CD4-positive, CD25-positive, alpha-beta regulatory T cell (primary cell): ENCODE measurements around the gene SLC30A10. TPM values are rescaled to one million over a fixed set of nuclear protein-coding genes. Genes with fewer than 3 reads are reported as not detected.
"Not testable (repeated sequence)": the region's sequence is repeated elsewhere in the genome, so short reads cannot be mapped to it uniquely, and the experiment has no call there.

Source experiments
- ATAC-seq, 2 donors: fragments of 150-1000 bp; cut with Tn5 transposase; one replicate each; pipeline ENCODE4 v1.10.0; 2021; ENCODE audit warnings: low read depth in 2 of 2, moderate number of reproducible peaks in 2 of 2, moderate library complexity in 1 of 2
- DNase-seq, 3 donors: peaks; one replicate each; pipeline versions ENCODE4 v3.0.0 to v3.0.0-alpha.2; 2012 to 2022; ENCODE audit warnings: mixed read lengths in 1 of 3
- H3K27ac ChIP-seq: one replicate; pipeline ENCODE4 v1.7.0; 2013; ENCODE audit warnings: mild to moderate bottlenecking, low read length; ENCODE audit not compliant: insufficient read depth, poor library complexity, severe bottlenecking
- H3K27me3 ChIP-seq: one replicate; pipeline ENCODE4 v1.7.0; 2013; ENCODE audit warnings: low read length; ENCODE audit not compliant: control insufficient read depth, insufficient read depth
- H3K36me3 ChIP-seq: one replicate; pipeline ENCODE4 v1.7.0; 2013; ENCODE audit warnings: mild to moderate bottlenecking, low read length, moderate library complexity; ENCODE audit not compliant: control insufficient read depth, insufficient read depth
- H3K4me1 ChIP-seq: 2 replicates; pipeline ENCODE4 v1.7.0; 2013; ENCODE audit warnings: mild to moderate bottlenecking, low read length; ENCODE audit not compliant: insufficient read depth, control insufficient read depth, poor library complexity, severe bottlenecking
- H3K4me3 ChIP-seq: one replicate; pipeline ENCODE4 v1.7.0; 2013; ENCODE audit warnings: low read depth, mild to moderate bottlenecking, low read length, moderate library complexity
- H3K9me3 ChIP-seq, 2 experiments: 1 replicate in 1 of 2; 2 replicates in 1 of 2; pipeline ENCODE4 v1.7.0; 2013; ENCODE audit warnings: low read length in 2 of 2, mild to moderate bottlenecking in 1 of 2, moderate library complexity in 1 of 2; ENCODE audit not compliant: control insufficient read depth in 2 of 2
- H3K27ac Mint-ChIP-seq, 3 donors: one replicate each; pipeline ENCODE4 v1.8.0; 2020 to 2022; ENCODE audit warnings: mild to moderate bottlenecking in 3 of 3, mixed read lengths in 3 of 3, moderate library complexity in 2 of 3
- H3K27me3 Mint-ChIP-seq: one replicate; pipeline ENCODE4 v1.8.0; 2022; ENCODE audit warnings: mild to moderate bottlenecking, mixed read lengths
- H3K36me3 Mint-ChIP-seq: one replicate; pipeline ENCODE4 v1.8.0; 2020; ENCODE audit warnings: mixed read lengths
- H3K4me1 Mint-ChIP-seq, 4 donors: one replicate each; pipeline ENCODE4 v1.8.0; 2020 to 2022; ENCODE audit warnings: mixed read lengths in 4 of 4, mild to moderate bottlenecking in 1 of 4
- H3K4me3 Mint-ChIP-seq, 4 donors: one replicate each; pipeline ENCODE4 v1.8.0; 2020 to 2022; ENCODE audit warnings: mild to moderate bottlenecking in 4 of 4, mixed read lengths in 4 of 4, moderate library complexity in 3 of 4
- H3K9me3 Mint-ChIP-seq, 7 donors: one replicate each; pipeline ENCODE4 v1.8.0; 2020 to 2022; ENCODE audit warnings: mixed read lengths in 7 of 7, mild to moderate bottlenecking in 3 of 7, moderate library complexity in 2 of 7
- polyA plus RNA-seq, 4 donors: library from polyadenylated mRNA; unstranded; fragments of 300-500 nt; fragmentation: Illumina TruSeq; gene quantifications; one replicate each; pipeline ENCODE4 v1.2.3, GENCODE V29; 2021
- total RNA-seq: library from RNA; stranded (reverse); gene quantifications from one replicate; pipeline ENCODE4 v1.2.3, GENCODE V29; 2022

Gene SLC30A10
- total and polyA plus RNA-seq, 5 donors from 2014 or later = not detected

GRCh38 chr1:219959540-219960203 lies 31.3 kb upstream of the SLC30A10 start:
- ATAC-seq (no peak), DNase-seq (peak in 1 of 3 donors; percentile 21)
- Histone ChIP-seq H3K27ac (no peak overlapping the region), H3K27me3 (no peaks in the 10 kb centered on the region), H3K4me3 (no peak overlapping the region), H3K9me3 (no peaks in the 10 kb centered on the region), H3K4me1 (no peaks in the 10 kb centered on the region), H3K36me3 (no peaks in the 10 kb centered on the region)
- Mint-ChIP-seq H3K36me3 (no peaks in the 10 kb centered on the region), H3K4me1 (no peaks in the 10 kb centered on the region), H3K9me3 (no peaks in the 10 kb centered on the region), H3K27ac (no peak overlapping the region), H3K27me3 (peaks cover 5% of the 10 kb centered on the region), H3K4me3 (no peak overlapping the region)

- no peak for ATAC-seq
Measured at GRCh38 chr1:219958875-219959417, 30.6 kb upstream of the SLC30A10 start.

GRCh38 chr1:219954736-219955421 lies 26.5 kb upstream of the SLC30A10 start:
- Mint-ChIP-seq H3K9me3 (peaks cover 0 to 3% (median 0%) of the 10 kb centered on the region in 7 donors), H3K27ac (no peak overlapping the region), H3K4me3 (no peak overlapping the region), H3K4me1 (no peaks in the 10 kb centered on the region), H3K27me3 (no peaks in the 10 kb centered on the region), H3K36me3 (no peaks in the 10 kb centered on the region)
- ATAC-seq = no peak
- Histone ChIP-seq H3K27me3 (no peaks in the 10 kb centered on the region), H3K4me3 (no peak overlapping the region), H3K27ac (no peak overlapping the region), H3K36me3 (no peaks in the 10 kb centered on the region), H3K9me3 (no peaks in the 10 kb centered on the region), H3K4me1 (no peaks in the 10 kb centered on the region)
- no peak for DNase-seq

More at GRCh38 chr1:219958875-219959417, 30.6 kb upstream of the SLC30A10 start:
- Histone ChIP-seq H3K27ac (no peak overlapping the region), H3K27me3 (no peaks in the 10 kb centered on the region), H3K4me1 (no peaks in the 10 kb centered on the region), H3K4me3 (no peak overlapping the region), H3K36me3 (no peaks in the 10 kb centered on the region), H3K9me3 (no peaks in the 10 kb centered on the region)
- H3K27me3 Mint-ChIP-seq = peaks cover 4% of the 10 kb centered on the region
- H3K9me3 Mint-ChIP-seq = no peaks in the 10 kb centered on the region
- H3K4me3 Mint-ChIP-seq = no peak overlapping the region
- H3K36me3 Mint-ChIP-seq = no peaks in the 10 kb centered on the region
- no peak overlapping the region for H3K27ac Mint-ChIP-seq
- no peaks in the 10 kb centered on the region for H3K4me1 Mint-ChIP-seq
- DNase-seq = no peak

- Histone ChIP-seq H3K36me3 (no peaks in the 10 kb centered on the region), H3K9me3 (no peaks in the 10 kb centered on the region), H3K27me3 (no peaks in the 10 kb centered on the region), H3K4me3 (no peak overlapping the region), H3K27ac (no peak overlapping the region), H3K4me1 (no peaks in the 10 kb centered on the region)
- no peak overlapping the region for H3K27ac Mint-ChIP-seq
- H3K36me3 Mint-ChIP-seq = no peaks in the 10 kb centered on the region
- H3K9me3 Mint-ChIP-seq = peaks cover 0 to 3% (median 0%) of the 10 kb centered on the region in 7 donors
- no peak overlapping the region for H3K4me3 Mint-ChIP-seq
- no peaks in the 10 kb centered on the region for H3K4me1 Mint-ChIP-seq
- ATAC-seq (no peak), DNase-seq (no peak)
- H3K27me3 Mint-ChIP-seq = no peaks in the 10 kb centered on the region
Measured at GRCh38 chr1:219954052-219954451, 25.7 kb upstream of the SLC30A10 start.

GRCh38 chr1:219952361-219952760 lies 24.0 kb upstream of the SLC30A10 start:
- H3K4me3 ChIP-seq = no peak overlapping the region
- Mint-ChIP-seq H3K27ac (no peak overlapping the region), H3K4me1 (no peaks in the 10 kb centered on the region), H3K4me3 (no peak overlapping the region), H3K36me3 (no peaks in the 10 kb centered on the region), H3K9me3 (peaks cover 0 to 3% (median 0%) of the 10 kb centered on the region in 7 donors), H3K27me3 (no peaks in the 10 kb centered on the region)
- no peaks in the 10 kb centered on the region for H3K27me3 ChIP-seq
- H3K9me3 ChIP-seq = no peaks in the 10 kb centered on the region
- H3K36me3 ChIP-seq = no peaks in the 10 kb centered on the region
- H3K4me1 ChIP-seq = no peaks in the 10 kb centered on the region
- DNase-seq (no peak), ATAC-seq (no peak)
- H3K27ac ChIP-seq = no peak overlapping the region

- H3K36me3 Mint-ChIP-seq, H3K4me1 Mint-ChIP-seq, H3K27me3 ChIP-seq, H3K27ac Mint-ChIP-seq, H3K9me3 Mint-ChIP-seq, ATAC-seq, H3K27ac ChIP-seq, DNase-seq, H3K4me3 ChIP-seq, H3K27me3 Mint-ChIP-seq, H3K36me3 ChIP-seq, H3K4me1 ChIP-seq, H3K9me3 ChIP-seq, H3K4me3 Mint-ChIP-seq: not testable (repeated sequence)
Measured at GRCh38 chr1:219949227-219949626, 20.9 kb upstream of the SLC30A10 start.

GRCh38 chr1:219948766-219949165 lies 20.4 kb upstream of the SLC30A10 start:
- not testable (repeated sequence) for H3K27me3 Mint-ChIP-seq, H3K36me3 ChIP-seq, H3K9me3 Mint-ChIP-seq, ATAC-seq, H3K9me3 ChIP-seq, H3K27me3 ChIP-seq, H3K36me3 Mint-ChIP-seq, H3K4me3 ChIP-seq, H3K27ac ChIP-seq, H3K27ac Mint-ChIP-seq, H3K4me1 Mint-ChIP-seq, DNase-seq, H3K4me1 ChIP-seq, H3K4me3 Mint-ChIP-seq

- Histone ChIP-seq H3K9me3 (no peaks in the 10 kb centered on the region), H3K27me3 (no peaks in the 10 kb centered on the region), H3K4me1 (no peaks in the 10 kb centered on the region), H3K4me3 (no peak overlapping the region), H3K27ac (no peak overlapping the region), H3K36me3 (no peaks in the 10 kb centered on the region)
- peaks cover 0 to 4% (median 1%) of the 10 kb centered on the region in 4 donors for H3K4me1 Mint-ChIP-seq
- no peak for DNase-seq
- peaks cover 16% of the 10 kb centered on the region for H3K27me3 Mint-ChIP-seq
- no peak overlapping the region for H3K4me3 Mint-ChIP-seq
- H3K36me3 Mint-ChIP-seq = no peaks in the 10 kb centered on the region
- no peak overlapping the region for H3K27ac Mint-ChIP-seq
- peaks cover 0 to 14% (median 2%) of the 10 kb centered on the region in 7 donors for H3K9me3 Mint-ChIP-seq
- no peak for ATAC-seq
Measured at GRCh38 chr1:219945795-219946194, 17.4 kb upstream of the SLC30A10 start.
